T-helper 2 cell treated with Interferon-gamma antibody and Interleukin-4, amounts not matched to agents 100 ng/mL and 5 ng/mL, for 36 hours (primary cell): Measurements from ENCODE around the gene GABRP. TPM values are rescaled to one million over a fixed set of nuclear protein-coding genes. Genes with fewer than 3 reads are reported as not detected.
"Not testable (repeated sequence)": the region's sequence is repeated elsewhere in the genome, so short reads cannot be mapped to it uniquely, and the experiment has no call there.

ENCODE experiments used
- intact Hi-C: fragments of 100-400 bp; cut with micrococcal nuclease; formaldehyde crosslinking; loops from one replicate; pipeline ENCODE4 v1.15.1; 2023
- total RNA-seq: library from RNA; stranded (reverse); gene quantifications from 2 replicates; pipeline ENCODE4 v1.2.3, GENCODE V29; 2022

GABRP gene
- total RNA-seq, 1 donor from 2014 or later = not detected

DNA sequence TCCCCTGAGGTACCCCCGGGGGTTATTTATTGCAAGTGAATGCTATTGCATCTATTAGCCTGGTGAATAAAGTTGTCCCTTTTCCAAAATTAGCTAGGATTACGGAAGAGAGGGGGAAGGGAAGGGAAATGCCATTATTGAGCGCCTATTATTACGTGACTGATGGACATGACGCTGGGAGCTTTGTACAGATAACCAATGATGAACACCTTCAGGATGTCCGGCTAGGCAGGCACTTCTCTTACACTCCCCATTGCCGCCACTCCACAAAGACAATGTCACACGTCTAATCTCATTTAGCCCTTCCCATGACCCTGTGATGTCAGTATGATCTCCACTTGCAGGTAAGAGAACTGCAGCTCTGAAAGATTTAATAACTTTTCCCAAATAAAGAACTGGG, 9.4 kb downstream of the GABRP start:
- intact Hi-C loops = no loop called here

DNA sequence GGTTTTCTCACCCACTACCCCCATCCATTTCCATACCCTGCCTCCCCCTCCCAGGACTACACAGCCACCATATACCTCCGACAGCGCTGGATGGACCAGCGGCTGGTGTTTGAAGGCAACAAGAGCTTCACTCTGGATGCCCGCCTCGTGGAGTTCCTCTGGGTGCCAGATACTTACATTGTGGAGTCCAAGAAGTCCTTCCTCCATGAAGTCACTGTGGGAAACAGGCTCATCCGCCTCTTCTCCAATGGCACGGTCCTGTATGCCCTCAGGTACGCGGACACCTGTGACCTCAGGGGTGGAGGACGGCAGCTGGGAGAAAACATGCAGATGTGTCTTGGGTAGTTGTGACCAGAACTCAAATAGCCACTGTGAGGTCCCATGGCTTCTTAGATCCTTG, 11.6 kb downstream of the GABRP start:
- intact Hi-C loops = no loop called here

DNA sequence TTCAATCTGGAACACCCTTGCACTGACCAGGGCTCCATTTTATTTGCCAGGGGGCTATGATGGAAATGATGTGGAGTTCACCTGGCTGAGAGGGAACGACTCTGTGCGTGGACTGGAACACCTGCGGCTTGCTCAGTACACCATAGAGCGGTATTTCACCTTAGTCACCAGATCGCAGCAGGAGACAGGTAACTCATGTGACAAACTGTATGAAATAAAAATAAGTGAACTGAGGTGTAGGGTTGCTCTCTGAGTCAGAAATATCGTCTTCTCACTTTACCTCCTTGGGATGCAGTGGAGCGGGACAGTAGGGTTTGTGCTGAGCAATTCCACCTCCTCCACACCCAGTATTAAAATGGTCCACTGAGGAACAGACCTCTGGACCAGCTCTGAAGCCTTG, 22.1 kb downstream of the GABRP start:
- intact Hi-C loops = no loop called here

DNA sequence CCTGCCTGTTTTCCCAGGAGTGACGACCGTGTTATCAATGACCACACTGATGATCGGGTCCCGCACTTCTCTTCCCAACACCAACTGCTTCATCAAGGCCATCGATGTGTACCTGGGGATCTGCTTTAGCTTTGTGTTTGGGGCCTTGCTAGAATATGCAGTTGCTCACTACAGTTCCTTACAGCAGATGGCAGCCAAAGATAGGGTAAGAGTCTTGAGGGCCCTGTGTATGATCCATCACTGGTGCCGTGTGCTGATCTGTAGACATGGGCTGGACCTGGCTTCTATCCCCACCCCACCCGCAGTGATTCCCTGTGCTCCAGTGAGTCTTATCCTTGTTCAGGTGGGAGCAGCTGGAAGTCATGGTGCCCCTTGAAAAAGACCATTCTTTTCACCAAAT, 26.0 kb downstream of the GABRP start:
- intact Hi-C loops = no loop called here

DNA sequence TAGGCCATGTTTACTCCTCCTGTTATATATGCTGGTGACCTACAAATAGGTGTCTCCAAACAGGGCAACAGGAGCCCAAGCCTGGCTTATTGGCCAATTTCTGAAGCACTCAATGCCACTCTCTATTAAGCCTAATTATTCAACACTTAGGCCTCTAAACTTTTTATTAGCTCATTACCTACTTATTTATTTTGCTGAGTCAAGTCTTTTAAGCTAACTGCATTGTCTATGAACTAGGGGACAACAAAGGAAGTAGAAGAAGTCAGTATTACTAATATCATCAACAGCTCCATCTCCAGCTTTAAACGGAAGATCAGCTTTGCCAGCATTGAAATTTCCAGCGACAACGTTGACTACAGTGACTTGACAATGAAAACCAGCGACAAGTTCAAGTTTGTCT, 28.2 kb downstream of the GABRP start:
- intact Hi-C loops = no loop called here

DNA sequence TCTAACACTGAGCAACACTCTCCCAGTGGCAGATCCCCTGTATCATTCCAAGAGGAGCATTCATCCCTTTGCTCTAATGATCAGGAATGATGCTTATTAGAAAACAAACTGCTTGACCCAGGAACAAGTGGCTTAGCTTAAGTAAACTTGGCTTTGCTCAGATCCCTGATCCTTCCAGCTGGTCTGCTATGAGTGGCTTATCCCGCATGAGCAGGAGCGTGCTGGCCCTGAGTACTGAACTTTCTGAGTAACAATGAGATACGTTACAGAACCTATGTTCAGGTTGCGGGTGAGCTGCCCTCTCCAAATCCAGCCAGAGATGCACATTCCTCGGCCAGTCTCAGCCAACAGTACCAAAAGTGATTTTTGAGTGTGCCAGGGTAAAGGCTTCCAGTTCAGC, 29.7 kb downstream of the GABRP start:
- intact Hi-C loops = no loop called here

DNA sequence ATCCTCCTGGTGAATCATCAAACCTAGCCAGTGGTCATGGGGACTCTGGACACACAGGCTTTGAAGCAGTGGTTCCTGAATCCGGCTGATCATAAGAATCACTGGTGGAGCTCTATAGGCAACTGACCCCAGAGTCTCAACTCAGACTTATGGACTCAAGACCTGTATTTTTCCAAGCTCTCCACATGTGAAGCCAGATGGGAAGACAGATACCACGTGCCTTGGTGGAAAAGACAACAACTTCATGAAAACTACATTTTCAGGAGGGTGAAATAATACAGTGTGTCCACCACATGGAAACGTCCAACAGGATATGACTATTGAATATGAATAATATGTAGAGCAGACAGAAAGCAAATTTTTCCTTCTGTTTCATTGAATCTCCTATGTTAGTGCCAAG, 33.7 kb downstream of the GABRP start:
- intact Hi-C loops = no loop called here

DNA sequence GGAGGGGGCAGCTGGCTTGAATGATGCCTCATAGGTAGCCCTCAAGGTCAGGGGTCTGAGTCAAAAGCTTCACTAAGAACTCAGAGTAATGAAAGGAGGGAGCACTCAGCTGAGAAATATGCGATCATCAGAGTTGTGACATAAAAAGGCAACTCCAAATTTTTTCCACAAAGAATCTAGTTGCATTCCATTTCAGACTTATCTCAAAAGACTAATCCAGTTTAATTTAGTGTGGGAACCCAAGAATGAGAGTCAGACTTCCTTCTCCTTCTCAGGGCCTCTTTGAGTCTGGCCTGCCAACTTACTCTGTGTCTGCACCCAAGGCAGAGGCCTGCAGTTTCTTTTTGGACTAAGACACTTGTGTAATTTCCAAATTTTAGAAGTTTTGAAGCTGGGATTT, 34.7 kb downstream of the GABRP start:
- intact Hi-C loops = no loop called here

DNA sequence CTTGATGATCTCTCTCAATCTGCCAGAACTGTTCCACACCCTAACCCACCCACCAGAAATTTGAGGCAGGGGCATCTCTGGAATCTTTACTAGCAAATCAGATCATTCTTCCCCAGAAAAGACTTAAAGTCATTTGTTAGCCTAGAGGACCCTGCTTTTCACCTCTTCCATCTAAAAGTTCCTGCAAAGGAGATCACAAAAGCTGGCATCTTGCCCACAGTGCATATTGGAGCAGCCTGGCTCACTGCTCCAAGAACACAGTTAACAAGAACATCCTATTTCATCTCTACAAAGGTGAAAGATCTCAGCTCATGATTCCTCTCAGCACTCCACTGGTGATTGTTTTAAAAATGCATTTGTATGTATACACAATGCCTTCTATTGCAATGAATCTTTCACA, 36.3 kb downstream of the GABRP start:
- intact Hi-C loops = no loop called here

DNA sequence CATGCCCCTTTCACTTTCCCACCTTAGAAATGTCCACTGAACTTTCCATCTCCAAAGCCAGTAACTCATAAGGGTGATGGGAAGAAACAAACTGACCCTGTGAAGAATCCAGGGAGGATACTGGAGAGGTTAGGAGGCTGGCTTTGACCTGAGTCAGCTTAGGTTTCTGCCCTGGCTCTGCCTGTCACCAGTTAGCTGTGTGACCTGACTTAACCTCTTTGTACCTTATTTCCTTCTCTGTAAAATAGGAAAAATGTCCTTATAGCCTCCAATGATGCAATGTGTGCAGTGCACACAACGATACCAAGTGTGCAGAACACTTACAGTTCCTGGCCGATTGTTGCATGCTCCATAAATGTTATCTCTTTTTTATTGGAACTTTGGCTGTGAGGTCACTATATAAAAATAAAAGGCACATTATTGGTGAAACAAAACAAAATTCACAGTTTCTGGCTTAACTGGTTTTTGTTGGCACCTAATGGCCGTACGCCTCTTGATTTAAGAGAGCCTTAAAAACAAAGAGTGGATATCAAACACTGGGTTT, 37.8 kb downstream of the GABRP start:
- intact Hi-C loops = no loop called here

DNA sequence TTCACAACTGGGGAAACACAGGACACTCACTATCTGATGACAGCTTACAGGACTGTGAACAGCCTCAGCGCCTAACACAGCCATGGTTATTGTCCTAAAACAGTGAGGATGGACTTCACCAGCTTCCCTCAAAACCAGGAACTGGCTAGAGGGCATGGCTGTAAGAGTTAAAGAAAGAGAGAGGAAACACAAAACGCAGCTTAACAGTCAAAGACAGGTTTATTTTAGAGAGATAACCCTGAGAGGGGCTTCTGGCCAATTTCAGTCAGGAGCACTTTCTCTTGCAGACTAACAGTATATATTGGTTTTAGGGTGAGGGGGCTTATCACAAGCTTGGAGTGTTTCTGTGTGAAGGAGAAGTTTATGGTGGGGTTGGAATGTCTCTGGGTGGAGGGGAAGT, 42.6 kb downstream of the GABRP start:
- intact Hi-C loops = no loop called here

DNA sequence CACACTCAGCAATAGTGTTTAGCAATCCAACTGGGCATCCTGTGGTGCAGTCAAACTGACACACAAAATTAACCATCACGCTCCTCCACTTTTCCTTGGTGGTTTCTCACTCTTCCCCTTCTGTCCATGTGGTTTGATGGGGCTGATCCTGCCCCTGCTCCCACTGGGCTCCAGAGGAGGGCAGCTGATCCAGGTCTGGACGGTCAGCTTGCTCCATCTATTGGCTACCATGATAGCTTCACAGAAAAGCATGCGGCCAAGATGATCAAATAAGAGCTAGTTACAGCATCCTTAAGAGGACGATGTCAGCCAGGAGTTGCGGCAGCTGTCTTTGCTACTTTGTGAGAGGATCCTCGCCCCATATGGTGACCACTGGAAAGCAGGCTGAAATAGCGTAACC, 48.7 kb downstream of the GABRP start:
- intact Hi-C loops = no loop called here

DNA sequence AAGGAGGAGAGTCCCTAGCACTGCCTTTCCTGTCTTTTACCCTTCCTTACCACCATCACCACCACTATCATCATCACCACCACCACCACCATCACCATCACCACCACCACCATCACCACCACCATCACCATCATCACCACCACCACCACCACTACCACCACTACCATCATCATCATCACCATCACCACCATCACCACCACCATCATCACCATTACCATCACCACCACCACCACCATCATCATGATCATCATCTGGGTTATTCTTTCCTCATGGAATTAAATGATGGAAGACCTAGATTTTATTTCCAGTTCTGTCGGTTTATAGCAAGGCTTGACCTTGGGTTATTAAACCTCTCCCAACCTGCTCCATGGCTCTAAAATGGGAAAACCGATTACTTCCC, 50.5 kb downstream of the GABRP start:
- intact Hi-C loops = not testable (repeated sequence)

DNA sequence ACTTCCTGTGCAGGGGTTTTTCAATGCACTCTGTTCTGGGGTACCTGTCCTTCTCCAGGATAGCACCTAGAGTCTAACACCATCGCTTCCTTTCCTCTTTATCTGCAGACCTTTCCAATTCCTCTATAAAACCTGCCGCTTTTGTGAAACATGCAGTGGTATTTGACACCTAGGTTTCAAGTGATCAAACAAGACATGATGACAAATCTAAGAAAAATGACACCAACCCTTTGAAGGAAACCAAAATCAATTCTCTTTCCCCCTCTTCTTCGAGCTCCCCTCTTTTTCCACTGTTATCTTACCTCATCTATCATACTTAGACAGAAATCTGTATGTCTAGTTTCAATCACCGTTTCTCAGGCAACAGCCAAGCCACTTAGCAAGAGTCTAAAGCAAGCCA, 52.7 kb downstream of the GABRP start:
- intact Hi-C loops = no loop called here

DNA sequence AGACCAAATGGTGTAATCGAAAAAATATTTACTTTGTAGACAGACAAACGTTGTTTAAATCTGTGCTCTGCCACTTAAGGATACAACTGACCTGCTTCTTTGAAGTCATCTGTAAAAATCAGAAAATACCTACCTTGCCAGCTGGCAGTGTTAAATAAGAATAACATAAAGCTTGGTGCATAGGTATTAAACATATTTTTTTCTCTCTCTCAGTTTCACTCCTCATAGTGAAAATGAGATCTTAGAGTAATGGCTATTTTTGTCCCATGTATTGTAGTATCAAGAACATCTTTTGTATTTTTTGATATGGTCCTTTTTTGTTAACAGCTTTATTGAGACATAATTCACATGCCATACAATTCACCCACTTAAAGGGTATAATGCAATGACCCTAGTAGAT, 60.3 kb downstream of the GABRP start:
- intact Hi-C loops = no loop called here

DNA sequence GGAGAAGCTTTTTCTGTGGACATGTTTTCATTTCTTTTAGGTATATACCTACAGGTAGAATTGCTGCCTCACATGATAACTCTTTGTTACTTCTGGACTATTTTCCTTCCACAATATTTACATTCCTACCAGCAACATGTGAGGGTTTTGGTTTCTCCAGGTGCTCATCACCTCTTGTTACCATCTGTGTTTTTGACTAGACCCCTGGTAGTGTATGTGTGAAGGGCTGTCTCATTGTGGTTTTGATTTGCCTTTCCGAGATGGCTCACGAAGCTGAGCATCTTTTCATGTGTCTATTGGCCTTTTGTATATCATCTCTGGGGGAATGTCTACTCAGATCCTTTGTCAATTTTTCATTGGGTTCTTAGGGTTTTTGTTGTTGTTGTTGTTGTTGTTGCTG, 61.1 kb downstream of the GABRP start:
- intact Hi-C loops = no loop called here

DNA sequence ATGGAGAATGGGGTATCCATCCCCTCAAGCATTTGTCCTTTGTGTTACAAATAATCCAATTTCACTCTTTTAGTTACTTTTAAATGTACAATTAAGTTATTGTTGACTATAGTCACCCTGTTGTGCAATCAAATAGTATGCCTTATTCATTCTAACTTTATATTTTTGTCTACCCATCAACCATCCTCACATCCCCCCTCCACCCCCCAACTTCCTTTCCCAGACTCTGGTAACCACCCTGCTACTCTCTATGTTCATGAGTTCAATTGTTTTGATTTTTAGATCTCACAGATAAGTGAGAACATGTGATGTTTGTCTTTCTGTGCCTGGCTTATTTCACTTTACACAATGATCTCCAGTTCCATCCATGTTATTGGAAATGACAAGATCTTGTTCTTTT, 62.9 kb downstream of the GABRP start:
- intact Hi-C loops = no loop called here

DNA sequence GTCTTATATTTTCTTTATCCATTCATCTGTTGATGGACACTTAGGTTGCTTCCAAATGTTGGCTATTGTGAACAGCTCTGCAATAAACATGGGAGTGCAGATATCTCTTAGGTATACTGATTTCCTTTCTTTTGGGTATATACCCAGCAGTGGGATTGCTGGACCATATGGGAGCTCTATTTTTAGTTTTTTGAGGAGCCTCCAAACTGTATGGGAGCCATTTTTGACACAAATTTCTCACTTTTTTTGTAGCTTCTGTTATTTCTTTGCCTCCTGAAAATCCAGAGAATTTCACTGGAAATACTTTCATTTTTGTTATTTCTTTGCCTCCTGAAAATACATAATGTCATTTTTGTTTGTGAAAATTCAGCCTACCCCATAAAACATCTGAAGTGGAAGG, 63.3 kb downstream of the GABRP start:
- intact Hi-C loops = no loop called here

DNA sequence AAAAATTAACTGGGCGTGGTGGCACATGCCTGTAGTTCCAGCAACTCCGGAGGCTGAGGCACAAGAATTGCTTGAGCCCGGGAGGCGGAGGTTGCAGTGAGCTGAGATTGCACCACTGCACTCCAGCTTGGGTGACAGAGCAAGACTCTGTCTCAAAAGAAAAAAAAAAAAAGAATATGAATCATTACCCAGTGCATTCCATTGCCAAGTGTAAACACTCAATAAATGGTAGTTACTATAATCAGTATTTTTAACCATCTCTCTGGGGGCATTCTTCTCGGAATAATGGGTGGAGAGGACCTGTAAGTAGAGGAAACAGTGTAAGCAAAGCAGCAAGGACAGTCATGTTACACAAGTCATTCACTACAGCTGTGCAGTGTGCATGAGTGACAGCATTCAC, 64.5 kb downstream of the GABRP start:
- intact Hi-C loops = no loop called here

DNA sequence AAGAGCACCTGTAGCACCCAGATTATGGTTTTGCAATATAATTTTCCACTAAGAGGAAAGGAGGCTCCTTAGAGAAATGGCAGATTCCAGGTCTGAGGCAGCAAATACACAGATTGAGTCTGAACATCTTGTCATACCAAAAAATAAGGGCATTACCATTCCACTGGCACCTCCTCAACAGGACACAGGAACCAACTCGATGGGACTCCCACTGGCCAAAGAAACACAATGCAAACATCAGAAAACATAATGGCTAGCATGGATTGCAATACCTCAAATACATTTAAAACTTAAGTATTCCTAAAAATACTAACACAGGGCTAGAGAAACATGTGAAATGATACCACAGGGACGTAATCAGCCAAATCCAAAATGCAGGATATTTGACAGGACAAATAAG, 65.8 kb downstream of the GABRP start:
- intact Hi-C loops = no loop called here

DNA sequence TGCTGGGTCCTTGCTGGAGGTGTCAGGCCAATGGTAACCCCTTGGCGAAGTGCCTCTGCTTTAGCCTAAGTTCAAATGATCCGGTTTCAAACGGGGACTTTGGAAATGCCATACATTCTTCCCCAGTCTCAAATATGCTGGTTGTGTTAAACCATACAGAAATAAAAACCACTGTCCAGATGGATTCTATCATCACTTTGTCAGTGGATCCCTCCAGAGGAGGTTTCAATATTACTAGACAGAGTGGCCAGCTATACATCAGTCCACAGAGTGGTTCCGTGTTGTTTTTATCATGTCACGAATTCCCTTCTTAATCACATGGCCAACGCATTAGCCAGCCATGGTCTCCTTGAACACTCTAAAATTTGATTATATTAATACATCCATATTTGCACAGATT, 71.0 kb downstream of the GABRP start:
- intact Hi-C loops = no loop called here

DNA sequence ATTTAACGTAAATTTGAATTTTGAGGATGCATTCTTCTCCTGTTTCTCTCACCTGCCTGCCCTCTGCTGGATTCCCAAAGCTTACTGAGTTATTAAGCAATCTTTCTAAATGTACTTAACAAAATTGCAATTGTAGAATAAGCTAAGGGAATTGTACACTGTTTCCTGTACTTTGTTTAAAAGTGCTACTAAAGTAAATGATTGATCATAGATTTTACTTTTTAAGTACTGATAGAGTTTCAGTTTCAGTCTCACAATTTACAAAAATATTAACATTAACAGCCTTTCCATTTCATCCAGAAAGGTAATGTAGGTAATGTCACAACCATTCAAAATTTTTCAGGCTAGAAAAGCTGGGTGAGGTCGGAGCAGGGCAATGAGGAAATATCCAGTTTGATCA, 73.5 kb downstream of the GABRP start:
- intact Hi-C loops = no loop called here

DNA sequence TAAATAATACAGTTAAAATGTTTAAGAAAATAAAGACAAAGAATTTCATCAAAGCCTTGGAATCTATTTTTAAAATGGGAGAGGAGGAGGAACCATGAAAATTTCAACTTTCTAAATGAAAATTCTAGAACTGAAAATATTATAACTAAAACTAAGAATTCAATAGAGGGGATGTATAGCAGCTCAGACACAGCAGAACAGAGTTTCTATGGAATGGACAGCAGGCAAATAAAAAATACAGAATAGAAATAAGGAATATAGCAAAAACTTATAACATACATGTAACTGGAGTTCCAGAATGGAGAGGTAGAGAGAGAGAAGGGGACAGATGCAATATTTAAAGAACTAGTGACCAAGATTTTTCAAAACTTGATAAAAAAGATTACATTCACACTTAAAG, 76.9 kb downstream of the GABRP start:
- intact Hi-C loops = no loop called here
